ENCODE measurements around the gene ZNF865. TPM values are rescaled to one million over a fixed set of nuclear protein-coding genes. Genes with fewer than 3 reads are reported as not detected.

ZNF865 gene
- total and polyA plus RNA-seq, 10 of the 15 experiments (the other 5 are each of a cell fraction or from before 2014, with no cell fraction given): 0.02 to 18.3 (median 0.90) TPM

GRCh38 chr19:55590109-55590508 lies 15.3 kb upstream of the ZNF865 start:
- DNase-seq (ENCODE audit: low read depth, low spot score): no peak
- Histone ChIP-seq H2AFZ (ENCODE audit: control insufficient read depth, low read depth, low read length) (no peak overlapping the region), H3K4me3 (no peak overlapping the region), H3K36me3 (ENCODE audit: control insufficient read depth in 2 of 2, insufficient read depth in 2 of 2, low read length in 1 of 2) (0 out of 4 replicates have a peak, but pooled peaks cover 0 to 2% of the 10 kb centered on the region in 2 experiments), H3K79me2 (ENCODE audit: control insufficient read depth, insufficient read depth, low read length) (no peaks in the 10 kb centered on the region), H3K27me3 (replicated peaks in 1 of 2; ENCODE audit: control insufficient read depth in 2 of 2, insufficient read depth in 2 of 2, low read length in 1 of 2) (no peaks in the 10 kb centered on the region), H3K9me3 (replicated peaks; ENCODE audit: control insufficient read depth, insufficient read depth, low read length) (peaks cover 2% of the 10 kb centered on the region; the same call in 2 of the 3 replicates), H3K27ac (ENCODE audit: control insufficient read depth, insufficient read depth) (no peak overlapping the region), H3K9ac (ENCODE audit: control insufficient read depth, insufficient read depth, low read length) (no peak overlapping the region), H4K20me1 (ENCODE audit: control insufficient read depth, insufficient read depth) (no peaks in the 10 kb centered on the region), H3K4me2 (ENCODE audit: control insufficient read depth, insufficient read depth) (no peak overlapping the region), H3K4me1 (ENCODE audit: control insufficient read depth, insufficient read depth, low read length) (peaks cover 5% of the 10 kb centered on the region)
- WGBS (ENCODE audit: insufficient coverage, insufficient replicate concordance, low lambda C conversion rate, missing lambda C conversion rate): 47% methylated on average over 7 of the region's 7 CpGs
- no TSS peak for BruUV-seq (replicated peaks)
- no peak for FAIRE-seq
- in situ Hi-C loops (cut with MboI) (no loop called here), intact Hi-C loops (cut with micrococcal nuclease; ENCODE audit: unreplicated experiment) (no loop called here)
- ChIA-PET RAD21 (ENCODE audit: unreplicated experiment) (no interaction called here), POLR2A (interaction anchor here (1.3 kb wide), 1 partner anchor 10 kb away, joined by 4 read pairs; the partner anchor contains the start of gene ZNF579), SMC1A (ENCODE audit: uncharacterized antibody, unreplicated experiment) (interaction anchor here (0.6 kb wide), 1 partner anchor 1129 kb away, joined by 3 read pairs; no protein-coding TSS in a partner anchor), CTCF (no interaction called here)
- TF ChIP-seq JUNB (IDR thresholded peaks at IDR 0.05): no peak
- TF ChIP-seq POLR2A (IDR thresholded peaks at IDR 0.05; ENCODE audit: low read depth, low read length): 0 out of 2 replicates have a peak, but pooled peaks have one; percentile 30
- TF ChIP-seq ZBED1 (IDR thresholded peaks at IDR 0.05; ENCODE audit: borderline replicate concordance): no peak
- ATAC-seq: no peak

- ChIA-PET CTCF (no interaction called here), SMC1A (ENCODE audit: uncharacterized antibody, unreplicated experiment) (no interaction called here), POLR2A (no interaction called here), RAD21 (ENCODE audit: unreplicated experiment) (no interaction called here)
- peaks cover 5% of the 10 kb centered on the region for H3K4me1 ChIP-seq (ENCODE audit: control insufficient read depth, insufficient read depth, low read length)
- intact Hi-C loops (cut with micrococcal nuclease; ENCODE audit: unreplicated experiment) (no loop called here), in situ Hi-C loops (cut with MboI) (no loop called here)
- ATAC-seq: no peak
- H3K4me2 ChIP-seq (ENCODE audit: control insufficient read depth, insufficient read depth): no peak overlapping the region
- H3K36me3 ChIP-seq (ENCODE audit: control insufficient read depth in 2 of 2, insufficient read depth in 2 of 2, low read length in 1 of 2): peaks cover 0 to 7% of the 10 kb centered on the region in 2 experiments; a peak in 1 of 4 replicates
- H3K27me3 ChIP-seq (replicated peaks in 1 of 2; ENCODE audit: control insufficient read depth in 2 of 2, insufficient read depth in 2 of 2, low read length in 1 of 2): no peaks in the 10 kb centered on the region
- H3K79me2 ChIP-seq (ENCODE audit: control insufficient read depth, insufficient read depth, low read length): no peaks in the 10 kb centered on the region
- DNase-seq (ENCODE audit: low read depth, low spot score): no peak
- BruUV-seq (replicated peaks): no TSS peak
- no peaks in the 10 kb centered on the region for H4K20me1 ChIP-seq (ENCODE audit: control insufficient read depth, insufficient read depth)
- H3K27ac ChIP-seq (ENCODE audit: control insufficient read depth, insufficient read depth): no peak overlapping the region
- H3K4me3 ChIP-seq: no peak overlapping the region
- H3K9me3 ChIP-seq (replicated peaks; ENCODE audit: control insufficient read depth, insufficient read depth, low read length): peaks cover 2% of the 10 kb centered on the region; the same call in 2 of the 3 replicates
- FAIRE-seq: no peak
- H3K9ac ChIP-seq (ENCODE audit: control insufficient read depth, insufficient read depth, low read length): no peak overlapping the region
- 90% methylated on average over 10 of the region's 10 CpGs for WGBS (ENCODE audit: insufficient coverage, insufficient replicate concordance, low lambda C conversion rate, missing lambda C conversion rate)
- H2AFZ ChIP-seq (ENCODE audit: control insufficient read depth, low read depth, low read length): no peak overlapping the region
- TF ChIP-seq NFIC (IDR thresholded peaks at IDR 0.05; ENCODE audit: low read depth, low read length) (no peak), HDAC2 (IDR thresholded peaks at IDR 0.05) (no peak), SRF (IDR thresholded peaks at IDR 0.05; ENCODE audit: low read depth in 2 of 2, low read length in 2 of 2) (no peak), CUX1 (IDR thresholded peaks at IDR 0.05; ENCODE audit: insufficient replicate concordance, low read depth, low read length) (no peak), POU2F2 (IDR thresholded peaks at IDR 0.05; ENCODE audit: borderline replicate concordance, low read depth, low read length) (no peak), YY1 (IDR thresholded peaks at IDR 0.05; ENCODE audit: low read depth, low read length) (no peak), ASH2L (IDR thresholded peaks at IDR 0.05; ENCODE audit: borderline replicate concordance, low read depth) (no peak), POLR2AphosphoS2 (IDR thresholded peaks at IDR 0.05; ENCODE audit: low read depth, low read length) (no peak), HSF1 (IDR thresholded peaks at IDR 0.05; ENCODE audit: low read depth, low read length) (no peak), HDGF (IDR thresholded peaks at IDR 0.05) (no peak)
Observed at GRCh38 chr19:55590617-55591016, 14.8 kb upstream of the ZNF865 start.
